GM18508 (cell line): Measurements from ENCODE around the gene ITGB4.

Experiments
- ATAC-seq: cut with Tn5 transposase; IDR thresholded peaks from one replicate; pipeline ENCODE4 v1.9.1; 2021; ENCODE audit warnings: moderate number of reproducible peaks; ENCODE audit not compliant: insufficient read depth, unreplicated experiment

ITGB4 gene

GRCh38 chr17:75695830-75696271, 25.4 kb upstream of the ITGB4 start:
- ATAC-seq: no peak

- no peak for ATAC-seq
Measured at GRCh38 chr17:75697651-75698291, 23.5 kb upstream of the ITGB4 start.

DNA sequence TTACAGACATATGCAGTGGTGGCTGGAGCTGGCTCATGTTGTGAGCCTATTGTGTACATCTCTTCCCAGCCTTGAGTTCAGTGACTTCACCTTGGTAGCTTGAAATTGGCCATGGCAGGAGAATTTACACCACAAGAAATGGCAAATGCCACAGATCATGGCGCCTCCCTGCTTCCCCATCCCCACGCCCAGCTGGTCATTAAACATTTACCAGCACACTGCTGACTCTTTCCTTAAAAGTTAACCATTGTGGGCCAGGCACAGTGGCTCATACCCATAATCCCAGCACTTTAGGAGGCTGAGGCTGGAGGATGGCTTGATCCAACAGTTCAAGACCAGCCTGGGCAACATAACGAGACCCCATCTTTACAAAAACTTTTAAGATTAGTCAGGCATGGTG, 22.6 kb upstream of the ITGB4 start:
- no peak for ATAC-seq

DNA sequence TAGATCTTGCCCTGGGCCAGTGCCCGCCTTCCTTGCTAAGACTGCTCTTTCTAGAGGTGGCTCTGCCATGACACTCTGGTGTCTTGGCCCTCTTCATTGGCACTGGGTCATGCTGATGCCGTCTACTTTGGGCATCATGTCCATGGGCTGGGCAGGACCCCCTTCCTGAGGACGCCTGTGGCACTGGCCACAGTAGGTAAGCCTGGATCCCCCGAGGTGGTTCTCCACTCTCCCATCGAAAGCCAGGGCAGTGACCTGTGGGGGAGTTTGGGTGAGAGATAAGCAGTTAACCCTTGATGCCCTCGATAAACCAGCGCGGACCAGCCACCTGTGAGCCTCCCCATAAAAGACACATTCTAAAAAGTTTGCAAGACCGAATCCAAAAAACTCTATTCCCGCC, 20.0 kb upstream of the ITGB4 start:
- ATAC-seq: no peak

DNA sequence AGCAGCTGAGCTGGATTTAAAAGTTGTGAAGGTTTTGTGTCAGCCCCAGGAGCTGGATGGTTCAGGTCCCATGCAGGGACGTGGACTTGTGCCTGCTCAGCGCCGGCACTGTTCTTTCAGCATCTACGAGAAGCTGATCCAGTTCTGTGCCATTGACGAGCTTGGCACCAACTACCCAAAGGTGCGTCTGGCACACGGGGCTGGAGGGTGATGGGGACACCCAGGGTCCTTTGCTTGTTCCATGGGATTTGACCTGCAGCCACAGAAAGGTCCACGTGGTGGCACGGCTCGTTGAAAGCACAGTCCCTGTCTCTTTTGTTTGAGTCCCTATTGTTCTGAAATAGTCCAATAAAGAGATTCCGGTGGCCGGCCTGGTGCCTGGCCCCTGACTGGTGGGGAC, 18.1 kb upstream of the ITGB4 start:
- ATAC-seq: no peak

GRCh38 chr17:75703591-75703990, 17.7 kb upstream of the ITGB4 start:
- ATAC-seq: no peak

- ATAC-seq: no peak
Measured at GRCh38 chr17:75704963-75705875, 16.0 kb upstream of the ITGB4 start.

GRCh38 chr17:75706042-75706728, 15.1 kb upstream of the ITGB4 start:
- ATAC-seq: no peak

- no peak for ATAC-seq
Measured at GRCh38 chr17:75707079-75707571, 14.1 kb upstream of the ITGB4 start.

GRCh38 chr17:75712446-75712845, 8.8 kb upstream of the ITGB4 start:
- ATAC-seq: no peak

- no peak for ATAC-seq
Measured at GRCh38 chr17:75719732-75720131, 1.5 kb upstream of the ITGB4 start.

- no peak for ATAC-seq
Measured at GRCh38 chr17:75721463-75722011, 278 bp downstream of the ITGB4 start.

DNA sequence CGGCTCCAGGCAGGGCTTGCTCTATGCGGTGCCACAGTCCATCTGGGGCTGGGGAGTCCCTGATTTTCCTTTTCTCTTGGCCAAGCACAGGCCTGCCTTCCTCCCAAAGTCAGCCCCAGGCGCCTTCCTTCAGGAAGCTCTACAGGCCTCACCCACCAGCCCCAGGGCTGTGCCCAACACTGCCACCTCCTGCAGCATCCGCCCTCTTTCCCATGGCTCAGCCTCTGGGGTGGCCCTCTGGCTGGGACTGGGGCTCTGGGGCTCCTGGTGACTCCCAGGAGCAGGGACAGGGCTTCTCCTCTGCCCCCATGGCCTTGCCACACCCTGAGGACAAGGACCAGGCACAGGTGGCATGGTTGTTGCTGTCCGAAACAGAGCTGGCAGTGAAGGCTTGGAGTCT, 817 bp downstream of the ITGB4 start:
- ATAC-seq: no peak

DNA sequence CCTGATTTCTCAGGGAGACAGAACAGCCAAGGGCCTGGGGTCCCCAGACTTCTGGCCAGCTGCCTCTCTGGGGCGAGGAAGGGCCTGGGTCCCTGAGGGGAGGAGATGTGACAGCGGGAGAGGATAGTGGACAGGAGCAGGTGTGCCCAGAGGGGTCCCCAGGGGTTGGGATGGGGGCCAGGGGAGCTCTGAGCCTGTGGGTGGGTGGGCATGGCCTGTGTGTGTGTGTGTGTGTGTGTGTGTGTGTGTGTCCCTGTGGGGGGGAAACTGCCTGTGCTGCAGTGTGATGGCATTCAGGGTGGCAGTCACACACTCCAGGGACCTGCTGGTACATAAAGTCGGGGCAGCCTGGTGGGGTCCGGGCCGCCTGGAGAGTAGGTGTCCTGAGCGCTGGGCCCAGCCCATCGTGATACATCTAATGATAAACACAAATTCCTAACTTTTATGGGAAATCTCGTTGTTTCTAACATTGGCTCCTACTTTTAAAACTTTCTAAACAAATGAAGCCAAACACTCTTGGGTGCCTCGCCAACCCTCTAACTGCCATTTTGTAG, 1.4 kb downstream of the ITGB4 start:
- ATAC-seq: no peak

GRCh38 chr17:75723171-75723930, 2.1 kb downstream of the ITGB4 start:
- no peak for ATAC-seq

GRCh38 chr17:75724016-75725003, 3.1 kb downstream of the ITGB4 start:
- ATAC-seq: no peak

DNA sequence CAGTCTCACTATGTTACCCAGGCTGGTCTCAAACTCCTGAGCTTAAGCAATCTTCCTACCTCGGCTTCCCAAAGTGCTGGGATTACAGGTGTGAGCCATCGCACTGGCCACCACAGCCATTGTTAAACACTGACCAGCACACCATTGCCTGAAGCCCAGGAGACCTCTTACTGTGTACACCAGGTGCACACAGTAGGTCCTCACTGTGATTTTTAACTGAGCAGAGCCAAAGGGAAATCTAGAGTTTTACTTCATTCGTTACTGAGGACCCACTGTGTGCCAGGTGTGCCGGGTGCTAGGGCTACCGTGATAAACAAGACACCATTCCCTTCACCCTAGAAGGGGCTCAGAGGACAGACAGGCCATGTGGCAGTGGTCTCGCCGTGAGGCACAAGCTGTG, 4.2 kb downstream of the ITGB4 start:
- ATAC-seq: no peak

- ATAC-seq: no peak
Measured at GRCh38 chr17:75727391-75727790, 6.1 kb downstream of the ITGB4 start.
